Large intestine (tissue), 3 donors: Measurements from ENCODE around the gene MICAL2. TPM values are rescaled to one million over a fixed set of nuclear protein-coding genes. Genes with fewer than 3 reads are reported as not detected.

ENCODE experiments used
- DNase-seq, 2 donors: peaks; one replicate each; pipeline versions ENCODE4 v3.0.0 to v3.0.0-alpha.2; 2013
- H3K27ac ChIP-seq: one replicate; pipeline ENCODE4 v1.5.1; 2013; ENCODE audit warnings: low read length
- H3K27me3 ChIP-seq: 2 replicates; pipeline ENCODE4 v1.6.1; 2013; ENCODE audit warnings: low read length; ENCODE audit not compliant: control insufficient read depth, insufficient read depth
- H3K36me3 ChIP-seq: 2 replicates; pipeline ENCODE4 v1.6.1; 2013; ENCODE audit warnings: low read length; ENCODE audit not compliant: control insufficient read depth, insufficient read depth
- H3K4me1 ChIP-seq: one replicate; pipeline ENCODE4 v1.6.1; 2013; ENCODE audit warnings: low read length; ENCODE audit not compliant: control insufficient read depth, insufficient read depth
- H3K4me3 ChIP-seq: one replicate; pipeline ENCODE4 v1.5.1; 2013; ENCODE audit warnings: low read length
- H3K9me3 ChIP-seq: one replicate; pipeline ENCODE4 v1.6.1; 2013; ENCODE audit warnings: mild to moderate bottlenecking, low read depth, low read length, moderate library complexity; ENCODE audit not compliant: control insufficient read depth
- WGBS: methylation state at CpG from one replicate; pipeline ENCODE4 v1.1.5; 2013; ENCODE audit warnings: low lambda C conversion rate; ENCODE audit not compliant: insufficient coverage; 5-methylcytosine and 5-hydroxymethylcytosine counted together
- polyA plus RNA-seq: library from polyadenylated mRNA; unstranded; fragments of 120-200 nt; gene quantifications from one replicate; pipeline ENCODE4 v1.2.1, GENCODE V29; 2013

The MICAL2 gene
- polyA plus RNA-seq, 1 donor, result 39.8 TPM

DNA sequence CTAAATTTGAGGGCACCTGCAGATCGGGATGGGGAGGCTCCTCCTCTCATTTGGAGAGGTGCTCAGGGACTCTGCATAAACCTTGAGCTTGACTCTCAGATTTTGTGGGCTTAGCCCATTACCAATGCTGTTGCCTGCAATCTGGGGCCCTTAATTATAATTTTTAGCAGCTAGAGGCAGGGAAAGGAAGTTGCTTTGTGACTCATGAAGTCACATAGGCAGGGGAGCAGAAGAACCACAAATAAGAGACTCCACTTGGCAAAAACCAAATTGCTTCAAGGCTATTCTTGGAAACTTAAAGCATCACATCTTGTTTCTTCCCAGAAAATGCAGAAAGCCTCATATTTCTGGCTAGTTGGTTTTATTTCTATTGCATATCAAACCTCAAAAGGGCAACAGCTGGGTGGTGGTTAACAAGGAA, 46.9 kb downstream of the MICAL2 start:
- no peak for DNase-seq
- Histone ChIP-seq H3K4me1 (peaks cover 35% of the 10 kb centered on the region), H3K27ac (no peak overlapping the region), H3K36me3 (peaks cover 11% of the 10 kb centered on the region), H3K4me3 (no peak overlapping the region), H3K27me3 (no peaks in the 10 kb centered on the region), H3K9me3 (no peaks in the 10 kb centered on the region)
- WGBS, result no CpG with 5 or more reads among the region's 1 CpG

DNA sequence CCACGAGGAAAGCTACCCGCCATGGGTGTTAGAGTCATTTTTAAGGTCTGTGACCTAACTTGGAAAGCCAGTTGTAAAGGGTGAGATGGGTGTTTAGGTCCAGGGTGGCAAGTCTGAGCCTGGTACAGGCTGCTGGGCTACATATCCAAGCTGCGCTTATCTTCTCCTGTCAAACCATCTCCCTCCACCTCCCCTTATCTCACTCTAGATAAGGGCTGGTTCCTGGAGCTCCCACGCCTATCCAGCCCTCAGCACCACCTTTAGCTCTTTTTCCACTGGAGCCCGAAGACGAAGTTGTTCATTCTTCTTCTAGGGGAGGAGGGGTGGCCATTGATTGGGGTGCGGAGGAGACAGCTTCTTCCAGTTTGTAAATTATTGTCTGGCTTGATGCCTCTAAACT, 48.5 kb downstream of the MICAL2 start:
- no peaks in the 10 kb centered on the region for H3K9me3 ChIP-seq
- H3K4me1 ChIP-seq, result peaks cover 51% of the 10 kb centered on the region
- no CpG with 5 or more reads among the region's 7 CpGs for WGBS
- peak overlapping the region; percentile 57 for H3K27ac ChIP-seq
- DNase-seq, result no peak
- peaks cover 14% of the 10 kb centered on the region for H3K36me3 ChIP-seq
- no peak overlapping the region for H3K4me3 ChIP-seq
- no peaks in the 10 kb centered on the region for H3K27me3 ChIP-seq

DNA sequence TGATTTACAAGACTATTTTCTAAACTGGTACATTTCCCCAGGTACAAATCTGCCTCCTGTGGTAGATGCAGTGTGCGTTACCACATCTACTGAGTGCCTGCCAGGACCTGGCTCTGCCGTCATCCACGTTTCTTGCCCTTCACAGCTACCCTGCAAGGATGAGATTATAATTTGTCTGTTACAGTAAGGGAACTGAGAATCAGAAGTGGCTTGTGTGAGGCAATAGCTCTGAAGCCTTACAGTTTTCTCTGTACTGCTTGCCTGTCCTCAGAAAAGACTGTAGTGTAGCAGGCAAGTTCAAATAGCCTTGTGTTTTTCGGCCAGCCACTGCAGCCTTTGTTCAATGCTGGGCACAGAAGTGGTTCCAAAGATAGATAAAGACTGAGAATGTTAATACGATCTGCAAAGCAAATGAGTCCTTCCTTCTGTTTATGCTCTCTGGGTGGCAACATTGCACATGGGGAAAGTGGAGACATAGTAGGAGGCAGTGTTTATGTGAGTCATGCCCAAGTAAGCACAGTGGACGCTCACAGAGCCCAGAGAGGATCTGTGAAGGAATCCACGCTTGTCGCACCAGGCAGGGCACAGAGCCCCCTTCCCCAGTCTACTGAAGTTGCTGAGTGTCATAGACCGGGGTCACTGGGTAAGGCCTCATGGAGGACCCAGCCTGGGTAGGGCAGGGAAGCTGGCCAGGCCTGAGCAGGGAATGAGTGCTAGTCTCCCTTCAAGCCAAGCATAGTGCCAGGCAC, 49.1 kb downstream of the MICAL2 start:
- DNase-seq, result peak in 1 of 2 donors; percentile 54
- H3K36me3 ChIP-seq, result peaks cover 10% of the 10 kb centered on the region
- peaks cover 57% of the 10 kb centered on the region for H3K4me1 ChIP-seq

DNA sequence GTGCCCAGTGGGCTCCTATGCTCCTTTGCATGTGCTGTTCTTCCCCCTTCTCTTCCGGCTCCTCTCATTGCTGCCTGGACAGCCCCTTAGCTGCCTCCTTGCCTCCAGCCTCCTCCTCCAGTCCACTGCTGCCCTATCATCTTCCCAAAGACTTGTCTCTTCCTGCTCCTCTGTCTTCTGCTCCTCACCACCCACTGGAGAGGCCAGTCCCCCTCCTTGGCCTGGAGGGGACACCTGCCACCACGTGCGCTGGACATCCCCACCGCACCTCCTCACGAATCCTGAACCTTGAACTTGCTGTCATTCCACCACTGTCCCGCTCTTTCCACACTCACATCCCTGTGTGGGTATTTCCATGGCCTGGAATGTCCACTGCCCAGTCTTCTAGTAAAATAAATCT, 49.8 kb downstream of the MICAL2 start:
- Histone ChIP-seq H3K27ac (peak overlapping the region; percentile 57), H3K9me3 (no peaks in the 10 kb centered on the region), H3K36me3 (peaks cover 10% of the 10 kb centered on the region), H3K4me1 (peaks cover 62% of the 10 kb centered on the region), H3K4me3 (no peak overlapping the region), H3K27me3 (no peaks in the 10 kb centered on the region)
- DNase-seq, result no peak
- WGBS, result 100% methylated on average over 1 of the region's 6 CpGs

More for the DNA sequence above, 49.1 kb downstream of the MICAL2 start:
- H3K27ac ChIP-seq, result peak overlapping the region; percentile 57
- H3K9me3 ChIP-seq, result no peaks in the 10 kb centered on the region
- WGBS, result no CpG with 5 or more reads among the region's 9 CpGs
- no peaks in the 10 kb centered on the region for H3K27me3 ChIP-seq
- no peak overlapping the region for H3K4me3 ChIP-seq

DNA sequence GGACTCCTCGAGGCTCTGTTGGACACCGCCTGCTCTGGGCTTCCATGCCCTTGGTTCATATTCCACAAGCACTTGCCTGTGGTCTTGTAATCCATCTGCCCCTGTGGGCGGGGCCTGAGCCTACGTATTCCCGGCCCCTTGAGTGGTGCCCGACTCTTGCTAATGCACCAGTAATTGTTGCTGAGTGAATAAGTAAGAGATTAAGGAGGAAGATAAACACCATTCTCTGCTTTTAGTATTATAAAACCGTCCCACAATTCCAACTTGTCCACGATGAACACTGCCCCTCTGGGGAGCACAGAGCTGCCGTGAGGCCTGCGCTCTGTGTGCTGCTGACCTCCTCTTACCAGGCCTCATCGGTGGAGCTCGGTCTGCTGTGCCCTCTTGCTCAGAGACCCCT, 50.3 kb downstream of the MICAL2 start:
- Histone ChIP-seq H3K9me3 (no peaks in the 10 kb centered on the region), H3K4me3 (no peak overlapping the region), H3K27ac (peak overlapping the region; percentile 57), H3K27me3 (no peaks in the 10 kb centered on the region), H3K36me3 (peaks cover 10% of the 10 kb centered on the region), H3K4me1 (peaks cover 66% of the 10 kb centered on the region)
- no peak for DNase-seq
- no CpG with 5 or more reads among the region's 12 CpGs for WGBS

DNA sequence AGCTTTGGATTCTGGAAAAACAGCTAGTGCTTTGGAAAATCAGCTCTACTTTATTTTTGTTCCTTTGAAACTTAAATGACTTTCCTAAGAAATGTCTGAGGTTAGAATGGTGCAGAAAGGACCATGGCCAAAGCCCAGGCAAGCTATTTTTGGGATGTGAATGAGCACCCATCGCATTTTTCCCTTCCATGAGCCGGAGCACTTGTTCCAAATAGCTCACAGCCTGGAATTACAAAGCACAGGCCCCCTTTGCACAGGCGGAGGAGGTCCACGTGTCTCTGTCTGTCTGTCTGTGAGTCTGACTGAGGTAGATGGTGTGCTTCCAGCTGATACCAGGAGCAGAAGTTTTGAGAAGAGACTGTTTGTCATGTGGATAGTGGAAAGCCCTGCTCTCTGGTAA, 50.7 kb downstream of the MICAL2 start:
- WGBS, result no CpG with 5 or more reads among the region's 4 CpGs
- H3K4me1 ChIP-seq, result peaks cover 69% of the 10 kb centered on the region

DNA sequence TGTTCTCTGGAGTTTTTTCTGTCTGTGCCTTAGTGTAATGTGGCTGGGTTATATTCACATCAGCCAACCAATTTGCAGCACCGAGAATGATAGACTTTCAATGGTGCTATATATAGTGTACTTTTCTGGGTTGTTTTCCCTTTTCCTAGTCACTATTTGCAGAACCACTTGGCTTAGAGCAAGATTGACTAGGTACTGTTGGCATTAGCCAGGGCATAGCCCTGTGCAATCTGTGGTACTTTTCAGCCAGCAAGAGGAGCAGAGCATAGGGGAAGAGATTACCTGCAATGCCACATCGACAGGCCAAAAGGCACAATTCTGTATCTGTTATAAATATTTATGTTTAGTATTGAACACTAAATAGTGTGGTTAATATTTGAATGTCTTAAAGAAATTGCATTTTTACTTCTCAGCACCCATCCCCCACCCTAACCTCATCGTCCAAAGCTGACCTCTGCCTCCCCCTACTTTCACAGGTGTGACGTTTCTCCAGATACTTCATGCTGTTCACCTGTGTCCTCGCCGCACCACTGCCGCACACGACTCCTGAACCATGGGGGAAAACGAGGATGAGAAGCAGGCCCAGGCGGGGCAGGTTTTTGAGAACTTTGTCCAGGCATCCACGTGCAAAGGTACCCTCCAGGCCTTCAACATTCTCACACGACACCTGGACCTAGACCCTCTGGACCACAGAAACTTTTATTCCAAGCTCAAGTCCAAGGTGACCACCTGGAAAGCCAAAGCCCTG, 51.4 kb downstream of the MICAL2 start:
- Histone ChIP-seq H3K4me3 (no peak overlapping the region), H3K4me1 (peaks cover 74% of the 10 kb centered on the region), H3K27me3 (no peaks in the 10 kb centered on the region), H3K27ac (no peak overlapping the region), H3K9me3 (no peaks in the 10 kb centered on the region), H3K36me3 (peaks cover 10% of the 10 kb centered on the region)
- DNase-seq, result no peak
- no CpG with 5 or more reads among the region's 12 CpGs for WGBS

More for the DNA sequence above, 50.7 kb downstream of the MICAL2 start:
- no peak overlapping the region for H3K4me3 ChIP-seq
- no peak for DNase-seq
- H3K9me3 ChIP-seq, result no peaks in the 10 kb centered on the region
- peaks cover 10% of the 10 kb centered on the region for H3K36me3 ChIP-seq
- H3K27me3 ChIP-seq, result no peaks in the 10 kb centered on the region
- peak overlapping the region; percentile 57 for H3K27ac ChIP-seq

DNA sequence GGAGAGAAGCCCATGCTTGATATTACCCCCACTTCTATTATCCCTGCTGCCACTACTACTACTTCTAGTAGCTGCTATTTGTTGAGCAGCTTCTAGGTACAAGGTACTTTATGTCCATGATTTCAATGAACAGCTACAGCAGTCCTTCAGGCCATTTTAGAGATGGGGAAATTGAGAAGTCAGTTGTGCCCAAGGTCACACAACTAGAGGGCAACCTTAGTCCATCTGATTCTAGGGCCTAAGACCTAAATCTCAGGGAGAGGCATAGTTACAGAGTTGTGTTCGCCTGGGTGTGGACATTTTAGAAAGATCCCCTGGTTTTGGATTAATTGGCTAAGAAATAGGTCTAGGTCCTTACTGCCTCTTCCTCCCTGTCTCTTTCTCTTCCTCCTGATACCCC, 52.3 kb downstream of the MICAL2 start:
- no peaks in the 10 kb centered on the region for H3K9me3 ChIP-seq
- WGBS, result no CpG with 5 or more reads among the region's 1 CpG
- no peak for DNase-seq
- peaks cover 82% of the 10 kb centered on the region for H3K4me1 ChIP-seq
- no peaks in the 10 kb centered on the region for H3K27me3 ChIP-seq
- peaks cover 10% of the 10 kb centered on the region for H3K36me3 ChIP-seq
- H3K27ac ChIP-seq, result peak overlapping the region; percentile 81
- no peak overlapping the region for H3K4me3 ChIP-seq

DNA sequence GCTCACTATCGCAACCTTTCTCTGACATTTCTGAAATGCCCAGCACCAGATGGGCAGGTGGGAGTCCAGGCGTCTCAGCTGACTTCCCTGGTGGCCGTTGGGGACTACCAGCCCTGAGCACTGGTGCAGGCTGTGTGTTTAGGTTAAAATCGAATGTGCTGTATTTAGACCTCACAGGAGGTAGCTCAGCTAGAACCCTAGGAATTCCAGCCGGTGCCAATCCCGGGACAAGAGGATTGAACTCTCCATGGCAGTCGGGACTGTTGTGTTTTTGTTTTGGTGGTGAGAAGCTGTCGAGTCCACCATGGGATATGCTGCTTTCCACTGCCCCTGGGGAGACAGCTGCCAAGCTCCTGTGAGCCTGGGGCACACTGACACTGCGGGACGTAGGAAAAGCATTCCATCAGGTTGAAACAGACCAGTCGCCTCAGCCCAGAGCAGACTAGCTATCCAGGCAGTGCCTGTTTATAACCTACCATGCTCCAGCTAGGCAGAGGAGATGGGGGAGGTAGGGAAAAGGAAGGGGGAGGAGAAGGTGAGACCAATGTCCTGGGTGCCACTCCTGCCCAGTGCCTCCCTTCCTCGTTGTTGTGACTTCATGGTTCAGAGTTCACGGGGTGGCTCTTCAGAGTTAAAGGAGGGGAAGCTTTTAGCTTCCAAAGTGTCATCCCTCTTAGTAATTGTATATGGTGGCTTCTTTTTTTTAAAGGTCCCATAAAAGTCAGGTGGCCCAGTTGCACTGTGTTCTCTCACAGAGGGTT, 53.0 kb downstream of the MICAL2 start:
- WGBS, result 40% methylated on average over 1 of the region's 13 CpGs
- H3K4me1 ChIP-seq, result peaks cover 89% of the 10 kb centered on the region

More for the DNA sequence above, 53.0 kb downstream of the MICAL2 start:
- no peak overlapping the region for H3K4me3 ChIP-seq
- peaks cover 10% of the 10 kb centered on the region for H3K36me3 ChIP-seq
- peak overlapping the region; percentile 81 for H3K27ac ChIP-seq
- no peaks in the 10 kb centered on the region for H3K9me3 ChIP-seq
- peak; percentile 74 to 89 for DNase-seq
- H3K27me3 ChIP-seq, result no peaks in the 10 kb centered on the region
